ENCODE measurements around the gene STRIP2.
A peak's percentile ranks its signal among the peaks of the same experiment; 100 is the strongest.

STRIP2 gene

GRCh38 chr7:129433847-129434674 lies at the start of gene STRIP2:
STRIP2 (plus strand) TSS chr7:129434432; CDS start chr7:129434473, 41 bp downstream.
- no peaks in the 10 kb centered on the region for H3K27me3 ChIP-seq (replicated peaks)
- H3K4me3 ChIP-seq (ENCODE audit: low read depth, low read length): peak within 1 kb of the TSS; percentile 79
- peak; percentile 40 for TF ChIP-seq CTCF (IDR thresholded peaks at IDR 0.05; ENCODE audit: low read depth, low read length, missing control alignments)
- H3K27ac ChIP-seq: no peak within 1 kb of the TSS
- in situ Hi-C loops (cut with HindIII; ENCODE audit: low pct_ligation_motif_present, low sequenced_read_pairs): no loop called here
- no peaks in the 10 kb centered on the region for H3K36me3 ChIP-seq (replicated peaks)
- DNase-seq: peak; percentile 72

- no peak overlapping the region for H3K27ac ChIP-seq
- H3K4me3 ChIP-seq (ENCODE audit: low read depth, low read length): no peak overlapping the region
- in situ Hi-C loops (cut with HindIII; ENCODE audit: low pct_ligation_motif_present, low sequenced_read_pairs): no loop called here
- no peak for DNase-seq
- no peak for TF ChIP-seq CTCF (IDR thresholded peaks at IDR 0.05; ENCODE audit: low read depth, low read length, missing control alignments)
- H3K36me3 ChIP-seq (replicated peaks): no peaks in the 10 kb centered on the region
- no peaks in the 10 kb centered on the region for H3K27me3 ChIP-seq (replicated peaks)
Measured at GRCh38 chr7:129385116-129385515, 49.1 kb upstream of the STRIP2 start.

GRCh38 chr7:129385598-129385997 lies 48.6 kb upstream of the STRIP2 start:
- in situ Hi-C loops (cut with HindIII; ENCODE audit: low pct_ligation_motif_present, low sequenced_read_pairs): no loop called here
- TF ChIP-seq CTCF (IDR thresholded peaks at IDR 0.05; ENCODE audit: low read depth, low read length, missing control alignments): no peak
- Histone ChIP-seq H3K36me3 (replicated peaks) (no peaks in the 10 kb centered on the region), H3K4me3 (ENCODE audit: low read depth, low read length) (no peak overlapping the region), H3K27me3 (replicated peaks) (no peaks in the 10 kb centered on the region), H3K27ac (no peak overlapping the region)
- no peak for DNase-seq

- Histone ChIP-seq H3K27ac (no peak overlapping the region), H3K36me3 (replicated peaks) (no peaks in the 10 kb centered on the region), H3K4me3 (ENCODE audit: low read depth, low read length) (no peak overlapping the region), H3K27me3 (replicated peaks) (no peaks in the 10 kb centered on the region)
- no peak for TF ChIP-seq CTCF (IDR thresholded peaks at IDR 0.05; ENCODE audit: low read depth, low read length, missing control alignments)
- no peak for DNase-seq
- in situ Hi-C loops (cut with HindIII; ENCODE audit: low pct_ligation_motif_present, low sequenced_read_pairs): no loop called here
Measured at GRCh38 chr7:129386506-129386905, 47.7 kb upstream of the STRIP2 start.

GRCh38 chr7:129387537-129387936 lies 46.7 kb upstream of the STRIP2 start:
- DNase-seq: no peak
- no peak overlapping the region for H3K27ac ChIP-seq
- no peaks in the 10 kb centered on the region for H3K27me3 ChIP-seq (replicated peaks)
- in situ Hi-C loops (cut with HindIII; ENCODE audit: low pct_ligation_motif_present, low sequenced_read_pairs): no loop called here
- TF ChIP-seq CTCF (IDR thresholded peaks at IDR 0.05; ENCODE audit: low read depth, low read length, missing control alignments): no peak
- H3K4me3 ChIP-seq (ENCODE audit: low read depth, low read length): no peak overlapping the region
- no peaks in the 10 kb centered on the region for H3K36me3 ChIP-seq (replicated peaks)

All from brain microvascular endothelial cell (primary cell).